SU-DHL-6 (cell line): Measurements from ENCODE around the gene TCF12.

ENCODE experiments used
- H2AFZ ChIP-seq: fragments of 200-600 bp; sonication (generic); 2 replicates; pipeline ENCODE4 v1.6.1; 2014; ENCODE audit warnings: low read depth, mild to moderate bottlenecking, moderate library complexity, mixed read lengths, antibody characterized with exemption, low read length; ENCODE audit not compliant: severe bottlenecking
- H3F3A ChIP-seq: fragments of 200-600 bp; shearing (Covaris generic); 2 replicates; pipeline ENCODE4 v1.6.0; 2016; ENCODE audit warnings: antibody characterized with exemption, mild to moderate bottlenecking; ENCODE audit not compliant: insufficient read depth
- H3K27ac ChIP-seq: fragments of 200-600 bp; sonication (generic); 2 replicates; pipeline ENCODE4 v1.5.1; 2016; ENCODE audit warnings: low read depth, mild to moderate bottlenecking, low read length, moderate library complexity, mixed read lengths
- H3K27me3 ChIP-seq: fragments of 200-600 bp; sonication (generic), shearing (Covaris generic); 2 replicates; pipeline ENCODE4 v1.6.0; 2014; ENCODE audit warnings: mild to moderate bottlenecking, low read length
- H3K36me3 ChIP-seq: fragments of 200-600 bp; sonication (generic); 2 replicates; pipeline ENCODE4 v1.6.1; 2014; ENCODE audit warnings: mild to moderate bottlenecking, low read length, mixed read lengths
- H3K4me2 ChIP-seq: fragments of 300-600, 200-600 bp; shearing (Covaris generic), sonication (generic); 2 replicates; pipeline ENCODE4 v1.6.0; 2014; ENCODE audit warnings: low read length, low read depth, mild to moderate bottlenecking; ENCODE audit not compliant: poor library complexity, severe bottlenecking
- H3K4me3 ChIP-seq: fragments of 200-600 bp; sonication (generic); 2 replicates; pipeline ENCODE4 v1.5.1; 2014; ENCODE audit warnings: antibody characterized with exemption, low read length, mild to moderate bottlenecking, mixed read lengths; ENCODE audit not compliant: insufficient read depth, poor library complexity, severe bottlenecking
- H3K79me2 ChIP-seq: fragments of 200-600 bp; sonication (generic); 2 replicates; pipeline ENCODE4 v1.6.1; 2014; ENCODE audit warnings: mild to moderate bottlenecking, low read length, moderate library complexity; ENCODE audit not compliant: insufficient read depth
- H3K9ac ChIP-seq: fragments of 200-600 bp; sonication (generic); 2 replicates; pipeline ENCODE4 v1.7.0; 2014; ENCODE audit warnings: mild to moderate bottlenecking, low read length
- H3K9me2 ChIP-seq: fragments of 200-600 bp; sonication (generic); replicated peaks from 2 replicates; pipeline ENCODE4 v1.6.1; 2014; ENCODE audit warnings: low read length; ENCODE audit not compliant: insufficient read depth
- H3K9me3 ChIP-seq: fragments of 200-600 bp; sonication (generic); 2 replicates; pipeline ENCODE4 v1.6.1; 2014; ENCODE audit warnings: low read length, mixed read lengths; ENCODE audit not compliant: insufficient read depth
- H4K20me1 ChIP-seq: fragments of 200-600 bp; sonication (generic); 2 replicates; pipeline ENCODE4 v1.6.1; 2014; ENCODE audit warnings: low read depth, mild to moderate bottlenecking, antibody characterized with exemption, low read length, moderate library complexity, mixed read lengths
- EZH2phosphoT487 ChIP-seq: fragments of 200-600 bp; sonication (generic), shearing (Covaris generic); conservative IDR thresholded peaks from 2 replicates; pipeline ENCODE4 v1.6.1; 2018; ENCODE audit warnings: mild to moderate bottlenecking, antibody characterized with exemption, low read length, moderate library complexity, mixed read lengths
- TF ChIP-seq, protein P1 (sequence below): fragments of 200-600 bp; sonication (generic); IDR thresholded peaks from one replicate; pipeline ENCODE4 v1.5.1; 2017; ENCODE audit warnings: antibody characterized with exemption, mild to moderate bottlenecking, low read length, moderate library complexity; ENCODE audit not compliant: insufficient read depth, poor library complexity, severe bottlenecking

The TCF12 gene

DNA sequence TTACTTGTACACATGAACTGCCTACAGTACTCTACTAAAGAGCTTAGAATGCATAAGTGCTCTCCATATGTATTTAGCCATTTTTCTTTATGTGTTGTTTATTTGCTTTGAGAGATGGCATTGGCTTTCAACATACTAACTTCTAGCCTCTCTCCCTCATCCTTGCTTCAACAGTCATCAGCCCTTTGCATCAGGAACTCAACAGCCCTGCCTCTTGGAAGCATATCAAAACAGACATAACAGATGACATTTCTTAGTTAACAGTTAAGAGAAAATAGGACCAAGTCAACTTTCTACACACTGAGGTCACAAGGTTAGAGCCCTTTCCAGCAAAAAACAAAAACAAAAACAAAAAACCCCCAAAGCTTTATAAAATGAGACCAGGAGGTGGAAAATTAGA is 145.6 kb downstream of the TCF12 start:
- H3K27ac ChIP-seq, result no peak overlapping the region
- H3K4me3 ChIP-seq, result no peak overlapping the region
- no peak overlapping the region for H2AFZ ChIP-seq
- H3K9ac ChIP-seq, result no peak overlapping the region
- TF ChIP-seq, protein P1, sequence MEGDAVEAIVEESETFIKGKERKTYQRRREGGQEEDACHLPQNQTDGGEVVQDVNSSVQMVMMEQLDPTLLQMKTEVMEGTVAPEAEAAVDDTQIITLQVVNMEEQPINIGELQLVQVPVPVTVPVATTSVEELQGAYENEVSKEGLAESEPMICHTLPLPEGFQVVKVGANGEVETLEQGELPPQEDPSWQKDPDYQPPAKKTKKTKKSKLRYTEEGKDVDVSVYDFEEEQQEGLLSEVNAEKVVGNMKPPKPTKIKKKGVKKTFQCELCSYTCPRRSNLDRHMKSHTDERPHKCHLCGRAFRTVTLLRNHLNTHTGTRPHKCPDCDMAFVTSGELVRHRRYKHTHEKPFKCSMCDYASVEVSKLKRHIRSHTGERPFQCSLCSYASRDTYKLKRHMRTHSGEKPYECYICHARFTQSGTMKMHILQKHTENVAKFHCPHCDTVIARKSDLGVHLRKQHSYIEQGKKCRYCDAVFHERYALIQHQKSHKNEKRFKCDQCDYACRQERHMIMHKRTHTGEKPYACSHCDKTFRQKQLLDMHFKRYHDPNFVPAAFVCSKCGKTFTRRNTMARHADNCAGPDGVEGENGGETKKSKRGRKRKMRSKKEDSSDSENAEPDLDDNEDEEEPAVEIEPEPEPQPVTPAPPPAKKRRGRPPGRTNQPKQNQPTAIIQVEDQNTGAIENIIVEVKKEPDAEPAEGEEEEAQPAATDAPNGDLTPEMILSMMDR, result no peak
- TF ChIP-seq EZH2phosphoT487, result no peak
- H3K9me2 ChIP-seq, result no peaks in the 10 kb centered on the region
- H3K4me2 ChIP-seq, result no peak overlapping the region
- H3F3A ChIP-seq, result no peaks in the 10 kb centered on the region
- peaks cover 5% of the 10 kb centered on the region; the same call in 1 of the 2 replicates for H3K36me3 ChIP-seq
- no peaks in the 10 kb centered on the region for H3K9me3 ChIP-seq
- H4K20me1 ChIP-seq, result 0 out of 2 replicates have a peak, but pooled peaks cover 2% of the 10 kb centered on the region
- H3K27me3 ChIP-seq, result no peaks in the 10 kb centered on the region
- H3K79me2 ChIP-seq, result peaks cover 8% of the 10 kb centered on the region; the same call in 1 of the 2 replicates

DNA sequence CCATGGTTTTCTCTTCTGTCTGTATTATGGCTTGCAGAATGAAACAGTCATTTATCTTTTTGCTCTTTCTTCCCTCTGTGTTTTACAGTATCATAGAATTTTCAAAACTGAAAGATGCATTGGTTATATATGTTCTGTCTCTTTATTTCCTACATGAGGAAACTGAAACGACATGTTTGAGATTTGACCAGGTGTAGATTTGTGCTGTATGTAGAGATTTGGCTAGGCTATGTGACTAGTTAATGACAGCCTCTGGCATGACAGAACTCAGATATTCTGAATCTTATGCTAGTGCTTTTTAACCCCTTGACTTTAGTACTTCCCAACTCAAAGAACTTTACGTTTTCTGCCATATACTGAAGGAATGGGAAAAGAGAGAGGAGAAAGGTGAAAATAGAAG is 151.0 kb downstream of the TCF12 start:
- H3K9ac ChIP-seq, result no peak overlapping the region
- H3K27ac ChIP-seq, result no peak overlapping the region
- 0 out of 2 replicates have a peak, but pooled peaks cover 3% of the 10 kb centered on the region for H4K20me1 ChIP-seq
- TF ChIP-seq, protein P1, result no peak
- no peak for TF ChIP-seq EZH2phosphoT487
- no peak overlapping the region for H3K4me3 ChIP-seq
- no peaks in the 10 kb centered on the region for H3K36me3 ChIP-seq
- H2AFZ ChIP-seq, result no peak overlapping the region
- H3K9me2 ChIP-seq, result no peaks in the 10 kb centered on the region
- no peaks in the 10 kb centered on the region; the same call in 1 of the 2 replicates for H3K79me2 ChIP-seq
- no peaks in the 10 kb centered on the region for H3F3A ChIP-seq
- H3K4me2 ChIP-seq, result no peak overlapping the region
- no peaks in the 10 kb centered on the region for H3K9me3 ChIP-seq
- no peaks in the 10 kb centered on the region for H3K27me3 ChIP-seq

DNA sequence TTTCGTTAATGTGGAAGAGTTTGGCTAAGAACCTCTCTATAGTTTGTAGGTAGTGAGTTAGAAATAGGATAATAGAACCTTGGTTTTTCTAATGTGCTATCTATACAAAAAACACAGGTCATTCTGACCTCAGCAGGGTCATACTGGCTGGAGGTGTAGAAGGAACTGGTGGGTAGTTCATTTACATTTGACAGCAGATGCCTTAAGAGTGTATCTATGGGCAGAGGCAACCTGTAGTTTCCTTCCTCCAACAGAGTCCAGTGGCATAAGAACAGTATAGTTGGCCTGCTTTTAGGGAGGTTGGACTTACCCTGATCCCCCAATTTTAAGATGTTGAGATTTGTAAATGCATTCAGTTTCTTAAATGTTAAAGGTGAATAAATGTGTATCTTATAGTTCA is 152.2 kb downstream of the TCF12 start:
- Histone ChIP-seq H3K79me2 (no peaks in the 10 kb centered on the region; the same call in 1 of the 2 replicates), H3K27ac (no peak overlapping the region)

More for the DNA sequence above, 152.2 kb downstream of the TCF12 start:
- 0 out of 2 replicates have a peak, but pooled peaks cover 3% of the 10 kb centered on the region for H4K20me1 ChIP-seq
- no peak overlapping the region for H2AFZ ChIP-seq
- no peaks in the 10 kb centered on the region for H3K36me3 ChIP-seq
- no peak overlapping the region for H3K9ac ChIP-seq
- no peaks in the 10 kb centered on the region for H3K9me3 ChIP-seq
- no peak overlapping the region for H3K4me2 ChIP-seq
- no peak for TF ChIP-seq EZH2phosphoT487
- TF ChIP-seq, protein P1, result no peak
- H3K27me3 ChIP-seq, result no peaks in the 10 kb centered on the region
- H3F3A ChIP-seq, result no peaks in the 10 kb centered on the region
- H3K9me2 ChIP-seq, result no peaks in the 10 kb centered on the region
- H3K4me3 ChIP-seq, result no peak overlapping the region
